Rectal smooth muscle tissue (tissue), 1 donor: ENCODE data around the gene PLXNA4.

Experiments
- H3K27ac ChIP-seq: one replicate; pipeline ENCODE4 v1.7.0; 2013; ENCODE audit warnings: low read depth, low read length, inconsistent platforms
- H3K27me3 ChIP-seq: one replicate; pipeline ENCODE4 v1.7.0; 2013; ENCODE audit warnings: low read length; ENCODE audit not compliant: control insufficient read depth, insufficient read depth
- H3K36me3 ChIP-seq: one replicate; pipeline ENCODE4 v1.7.0; 2013; ENCODE audit warnings: low read length; ENCODE audit not compliant: control insufficient read depth, insufficient read depth
- H3K4me1 ChIP-seq: one replicate; pipeline ENCODE4 v1.7.0; 2013; ENCODE audit warnings: low read length; ENCODE audit not compliant: control insufficient read depth, insufficient read depth
- H3K4me3 ChIP-seq: one replicate; pipeline ENCODE4 v1.7.0; 2013; ENCODE audit warnings: low read length
- H3K9ac ChIP-seq: one replicate; pipeline ENCODE4 v1.7.0; 2013; ENCODE audit warnings: low read length

Gene PLXNA4

DNA sequence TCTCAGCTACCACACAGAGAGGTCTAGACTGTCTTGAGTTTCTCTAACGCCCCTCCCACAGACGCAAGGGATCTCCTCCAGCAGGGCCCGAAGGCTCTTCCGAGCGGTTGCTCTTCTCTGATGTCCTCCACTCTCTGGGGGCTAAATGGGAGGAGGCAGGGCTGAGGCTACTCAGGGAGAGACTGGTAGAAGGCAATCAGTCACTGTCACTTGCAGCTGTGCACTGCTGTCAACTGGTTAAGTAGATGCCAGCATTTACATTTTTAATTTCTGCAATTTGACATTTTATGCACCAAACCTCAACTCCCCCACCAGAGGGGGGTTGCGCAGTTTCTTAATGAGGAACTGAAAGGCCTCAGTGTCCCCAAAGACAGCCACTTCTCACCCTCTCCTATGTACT, 442.8 kb downstream of the PLXNA4 start:
- Histone ChIP-seq H3K27me3 (no peaks in the 10 kb centered on the region), H3K4me3 (no peak overlapping the region), H3K27ac (no peak overlapping the region), H3K4me1 (no peaks in the 10 kb centered on the region), H3K9ac (no peak overlapping the region), H3K36me3 (no peaks in the 10 kb centered on the region)

DNA sequence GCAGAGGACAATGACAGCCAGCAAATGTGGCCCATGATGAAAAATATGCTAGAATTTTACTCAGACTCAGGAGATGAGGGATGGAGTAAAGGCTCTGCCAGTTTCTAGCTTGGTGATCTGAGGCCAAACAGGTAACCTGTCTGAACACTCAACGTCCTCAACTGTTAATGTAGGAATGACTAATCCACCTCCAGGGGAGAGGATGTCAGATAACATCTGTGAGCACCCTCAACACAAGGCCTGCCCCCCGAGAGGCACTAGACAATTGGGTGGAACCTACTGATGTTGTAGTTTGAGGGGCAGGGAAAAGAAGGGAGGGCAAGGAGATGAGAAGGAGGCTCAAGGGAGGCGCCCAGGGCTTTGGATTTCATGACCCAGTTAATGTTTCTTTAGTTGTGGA, 445.1 kb downstream of the PLXNA4 start:
- Histone ChIP-seq H3K4me3 (no peak overlapping the region), H3K36me3 (no peaks in the 10 kb centered on the region)

DNA sequence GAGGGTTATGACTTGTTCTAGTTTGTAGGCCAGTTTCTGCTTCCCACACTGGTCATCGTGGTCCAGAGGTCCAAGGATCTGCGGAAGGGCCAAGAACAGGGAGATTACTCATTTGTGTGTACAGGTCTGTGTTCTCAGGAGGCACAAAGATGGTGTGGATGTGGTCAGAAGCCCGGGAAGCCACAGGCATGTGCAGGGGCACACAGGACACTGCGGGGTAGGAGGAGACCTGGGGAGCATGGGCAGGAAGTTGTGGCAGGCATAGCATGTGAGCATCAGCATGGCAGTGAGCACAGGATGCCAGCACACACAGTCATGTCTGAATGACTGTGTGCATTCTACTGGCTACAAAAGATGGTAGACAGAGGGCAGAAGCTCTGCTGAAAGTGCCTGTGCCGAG, 445.8 kb downstream of the PLXNA4 start:
- Histone ChIP-seq H3K4me1 (no peaks in the 10 kb centered on the region), H3K27ac (no peak overlapping the region), H3K27me3 (no peaks in the 10 kb centered on the region), H3K36me3 (no peaks in the 10 kb centered on the region), H3K4me3 (no peak overlapping the region), H3K9ac (no peak overlapping the region)

More for the DNA sequence above, 445.1 kb downstream of the PLXNA4 start:
- H3K27ac ChIP-seq, result no peak overlapping the region
- H3K27me3 ChIP-seq, result no peaks in the 10 kb centered on the region
- H3K9ac ChIP-seq, result no peak overlapping the region
- no peaks in the 10 kb centered on the region for H3K4me1 ChIP-seq

DNA sequence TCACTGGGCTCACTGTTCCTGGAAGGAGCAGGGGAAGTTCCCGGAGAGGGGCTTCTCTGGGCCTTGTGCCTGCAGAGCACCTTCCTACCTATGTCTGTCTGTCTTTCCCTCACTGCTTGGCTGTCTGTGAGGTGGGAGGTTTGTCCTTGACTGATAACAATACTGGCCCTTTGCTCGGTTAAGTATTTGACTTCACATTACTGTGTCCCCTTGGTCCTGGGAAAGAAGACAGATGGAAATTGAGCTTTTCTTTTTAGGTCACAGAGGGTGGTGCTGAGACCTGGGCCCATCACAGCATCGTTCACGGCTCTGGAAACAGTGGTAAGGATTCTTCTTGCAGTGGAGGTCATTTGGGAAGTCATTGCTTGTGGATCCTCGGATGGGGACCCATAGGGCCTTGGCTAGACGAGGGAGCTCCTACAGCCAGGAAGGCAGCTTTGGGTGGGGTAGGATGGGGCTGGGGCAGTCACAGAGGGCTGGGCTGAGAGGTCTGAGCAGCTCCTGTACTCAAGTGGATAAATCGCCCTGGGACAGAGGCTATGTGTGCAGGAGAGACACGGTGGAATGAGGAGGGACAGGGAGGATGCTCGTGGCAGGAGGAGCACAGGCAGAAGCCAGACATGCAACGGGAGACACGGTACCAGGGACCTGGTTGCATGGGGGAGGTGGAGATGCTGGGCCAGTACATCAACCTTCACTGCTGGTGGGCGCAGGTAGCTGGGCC, 450.2 kb downstream of the PLXNA4 start:
- H3K9ac ChIP-seq, result no peak overlapping the region
- no peak overlapping the region for H3K4me3 ChIP-seq
- no peaks in the 10 kb centered on the region for H3K36me3 ChIP-seq
- no peaks in the 10 kb centered on the region for H3K4me1 ChIP-seq
- no peak overlapping the region for H3K27ac ChIP-seq
- no peaks in the 10 kb centered on the region for H3K27me3 ChIP-seq

DNA sequence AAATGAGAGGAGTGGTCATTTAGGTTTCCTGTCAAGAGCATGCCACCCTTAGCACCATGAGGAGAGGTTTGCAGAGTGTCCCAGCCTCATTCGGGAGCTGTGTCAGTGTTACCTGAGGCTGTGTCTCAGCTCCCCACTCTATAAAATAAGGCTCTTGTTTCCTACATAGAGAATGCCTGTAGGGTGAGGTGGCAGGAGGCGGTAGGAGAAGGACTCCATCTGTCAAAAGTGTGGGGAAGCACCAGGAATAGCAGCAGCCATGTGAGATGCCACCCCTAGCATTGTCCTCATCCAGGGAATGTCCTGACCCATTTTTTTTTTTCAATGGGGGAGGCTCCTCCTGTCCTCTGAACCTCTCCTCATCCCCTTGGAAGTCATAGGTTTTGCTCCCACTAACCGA, 451.2 kb downstream of the PLXNA4 start:
- H3K27ac ChIP-seq, result no peak overlapping the region
- H3K9ac ChIP-seq, result no peak overlapping the region
- no peaks in the 10 kb centered on the region for H3K36me3 ChIP-seq
- H3K4me3 ChIP-seq, result no peak overlapping the region
- no peaks in the 10 kb centered on the region for H3K27me3 ChIP-seq
- no peaks in the 10 kb centered on the region for H3K4me1 ChIP-seq

DNA sequence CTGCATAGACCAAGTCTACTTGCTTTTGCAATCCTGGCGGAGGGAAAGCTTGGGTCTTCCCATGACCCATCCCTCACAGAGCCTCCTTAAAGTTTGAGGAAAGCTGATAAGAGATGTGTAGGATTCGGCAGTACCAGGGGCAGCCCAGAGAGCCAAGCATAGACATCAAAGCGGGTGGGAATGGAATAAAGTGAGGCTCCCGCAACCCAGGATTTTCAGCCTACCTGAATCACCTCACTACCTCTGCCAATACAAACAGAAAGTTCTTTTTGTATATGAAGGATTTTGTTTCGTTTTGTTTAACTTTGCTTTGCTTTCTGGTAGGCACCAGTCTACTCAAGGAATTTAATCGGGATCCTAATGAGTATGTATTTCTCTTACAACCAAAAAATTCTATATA, 451.7 kb downstream of the PLXNA4 start:
- H3K4me1 ChIP-seq, result no peaks in the 10 kb centered on the region
- no peaks in the 10 kb centered on the region for H3K27me3 ChIP-seq
- H3K36me3 ChIP-seq, result no peaks in the 10 kb centered on the region
- H3K27ac ChIP-seq, result no peak overlapping the region
- H3K9ac ChIP-seq, result no peak overlapping the region
- no peak overlapping the region for H3K4me3 ChIP-seq

DNA sequence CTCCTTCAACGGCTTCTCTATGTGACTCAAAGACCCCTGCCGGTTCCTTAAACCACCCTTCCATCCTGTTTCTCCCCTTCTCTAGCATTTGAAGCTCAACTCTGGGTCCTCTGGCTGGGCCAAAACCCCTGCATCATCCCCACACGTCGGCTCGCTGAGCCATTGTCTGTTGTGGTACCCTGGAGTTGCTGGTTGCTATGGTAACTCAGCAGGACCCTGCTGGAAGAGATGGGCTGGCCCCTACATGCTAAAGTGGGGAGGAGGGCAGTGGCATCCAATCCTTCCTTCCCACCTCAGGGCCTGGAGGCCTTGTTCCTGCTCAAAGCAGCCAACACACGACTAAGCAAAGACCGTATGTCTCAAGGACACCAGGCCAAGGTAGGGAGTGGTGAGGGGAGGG, 452.5 kb downstream of the PLXNA4 start:
- H3K27ac ChIP-seq, result no peak overlapping the region
- no peak overlapping the region for H3K9ac ChIP-seq
- H3K27me3 ChIP-seq, result no peaks in the 10 kb centered on the region
- no peaks in the 10 kb centered on the region for H3K36me3 ChIP-seq
- H3K4me1 ChIP-seq, result no peaks in the 10 kb centered on the region
- no peak overlapping the region for H3K4me3 ChIP-seq

DNA sequence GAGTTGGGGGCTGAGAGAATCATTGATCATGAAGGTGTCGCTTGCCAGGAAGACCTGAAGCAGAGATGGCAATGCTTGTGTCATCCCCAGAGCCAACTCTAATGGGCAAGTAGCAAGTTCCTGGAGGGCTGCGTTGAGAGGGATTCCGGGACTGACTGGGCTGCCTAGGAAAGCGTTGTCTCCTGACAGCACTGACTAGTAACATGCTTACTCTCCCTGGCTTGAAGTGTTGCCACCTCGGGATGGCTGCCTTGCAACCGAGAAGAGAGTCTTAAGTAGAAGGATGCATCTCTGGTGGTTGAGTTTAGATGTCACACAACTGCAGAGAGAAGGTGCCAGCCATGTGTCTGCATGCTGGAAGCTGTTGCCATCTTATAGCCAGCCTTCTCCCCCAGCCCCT, 453.4 kb downstream of the PLXNA4 start:
- Histone ChIP-seq H3K4me1 (no peaks in the 10 kb centered on the region), H3K27ac (no peak overlapping the region), H3K9ac (no peak overlapping the region), H3K4me3 (no peak overlapping the region), H3K36me3 (no peaks in the 10 kb centered on the region), H3K27me3 (no peaks in the 10 kb centered on the region)

DNA sequence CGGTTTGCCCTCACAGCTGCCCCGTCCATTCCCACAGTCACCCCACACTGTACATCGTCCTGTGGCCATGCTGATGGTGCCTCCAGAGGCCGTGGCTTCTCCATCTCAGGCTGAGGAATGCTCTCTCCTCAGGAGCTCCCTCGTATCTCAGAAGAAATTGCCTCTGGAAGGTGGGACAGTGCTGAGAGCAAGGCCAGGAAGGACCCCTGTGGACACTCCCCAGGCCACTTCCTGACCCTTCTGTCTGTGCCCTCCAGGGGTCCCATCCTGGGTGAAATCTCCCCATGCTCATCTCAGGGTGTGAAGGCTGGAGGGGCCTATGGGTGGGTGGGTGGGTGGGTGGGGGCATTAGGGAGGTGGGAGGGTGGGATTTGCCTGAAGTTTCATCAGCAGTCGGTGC, 454.3 kb downstream of the PLXNA4 start:
- Histone ChIP-seq H3K4me3 (no peak overlapping the region), H3K27ac (no peak overlapping the region), H3K4me1 (no peaks in the 10 kb centered on the region), H3K36me3 (no peaks in the 10 kb centered on the region), H3K27me3 (no peaks in the 10 kb centered on the region), H3K9ac (no peak overlapping the region)

DNA sequence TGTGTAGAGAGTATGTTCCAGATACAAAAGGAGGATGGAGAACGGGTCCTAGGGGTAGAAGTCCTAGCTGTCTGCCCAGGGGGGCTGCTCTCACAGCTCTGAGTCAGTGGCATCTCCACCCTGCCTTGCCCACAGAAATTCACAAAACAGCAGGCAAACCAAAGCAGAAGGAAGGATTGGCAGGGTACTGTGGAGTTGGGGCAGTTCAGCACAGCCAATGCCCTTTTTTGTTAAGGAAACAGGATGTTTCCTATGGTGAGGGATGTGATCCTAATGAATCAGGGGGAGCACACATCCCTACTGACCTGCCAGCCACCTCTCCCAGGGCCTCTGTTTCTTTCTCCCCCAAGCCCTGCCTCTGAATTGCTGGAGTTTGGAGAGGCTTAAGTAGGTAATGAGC, 457.6 kb downstream of the PLXNA4 start:
- H3K4me3 ChIP-seq, result no peak overlapping the region
- H3K27ac ChIP-seq, result no peak overlapping the region
- no peak overlapping the region for H3K9ac ChIP-seq
- H3K36me3 ChIP-seq, result no peaks in the 10 kb centered on the region
- H3K4me1 ChIP-seq, result no peaks in the 10 kb centered on the region
- no peaks in the 10 kb centered on the region for H3K27me3 ChIP-seq

DNA sequence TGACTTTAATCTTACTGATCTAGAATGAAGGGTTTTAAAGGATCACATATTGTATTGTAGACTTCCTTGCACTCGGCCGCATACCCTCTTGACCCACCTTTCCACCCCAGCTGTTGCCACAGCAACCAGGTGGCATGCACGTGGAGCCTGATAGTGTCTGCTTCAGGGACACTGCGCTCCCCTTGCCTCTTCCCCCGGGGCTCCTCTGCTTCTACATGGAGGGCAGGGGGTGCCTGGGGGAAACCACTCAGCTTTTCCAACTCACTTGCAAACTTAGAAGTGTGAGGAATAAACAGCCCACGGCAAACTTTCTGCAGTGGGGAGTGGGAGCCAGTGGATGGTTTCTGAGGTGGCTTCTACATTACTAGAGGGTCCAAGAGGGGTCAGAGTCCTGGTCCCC, 458.6 kb downstream of the PLXNA4 start:
- no peaks in the 10 kb centered on the region for H3K36me3 ChIP-seq
- H3K4me3 ChIP-seq, result no peak overlapping the region
- no peaks in the 10 kb centered on the region for H3K4me1 ChIP-seq
- no peak overlapping the region for H3K27ac ChIP-seq
- H3K9ac ChIP-seq, result no peak overlapping the region
- H3K27me3 ChIP-seq, result no peaks in the 10 kb centered on the region

DNA sequence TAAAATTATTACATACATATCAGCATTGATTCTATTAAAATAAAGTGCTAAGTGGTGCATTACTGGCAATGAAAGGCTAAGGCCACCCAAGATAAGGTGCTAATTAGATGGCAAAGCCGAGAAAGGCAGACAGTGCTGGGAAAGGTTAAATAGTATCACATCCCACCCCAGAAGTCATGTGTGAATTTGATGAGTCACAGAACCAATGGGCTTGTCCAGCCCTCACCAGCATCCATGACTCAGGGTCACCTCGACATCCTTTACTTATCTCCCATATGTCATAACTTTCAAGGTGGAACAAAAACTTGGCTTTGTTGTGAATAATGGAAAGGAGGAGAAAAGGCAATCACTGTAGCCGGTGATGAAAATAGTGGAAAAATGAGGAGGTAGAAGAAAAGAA, 459.1 kb downstream of the PLXNA4 start:
- H3K27ac ChIP-seq, result no peak overlapping the region
- no peaks in the 10 kb centered on the region for H3K27me3 ChIP-seq
- no peak overlapping the region for H3K4me3 ChIP-seq
- no peaks in the 10 kb centered on the region for H3K4me1 ChIP-seq
- no peak overlapping the region for H3K9ac ChIP-seq
- no peaks in the 10 kb centered on the region for H3K36me3 ChIP-seq

DNA sequence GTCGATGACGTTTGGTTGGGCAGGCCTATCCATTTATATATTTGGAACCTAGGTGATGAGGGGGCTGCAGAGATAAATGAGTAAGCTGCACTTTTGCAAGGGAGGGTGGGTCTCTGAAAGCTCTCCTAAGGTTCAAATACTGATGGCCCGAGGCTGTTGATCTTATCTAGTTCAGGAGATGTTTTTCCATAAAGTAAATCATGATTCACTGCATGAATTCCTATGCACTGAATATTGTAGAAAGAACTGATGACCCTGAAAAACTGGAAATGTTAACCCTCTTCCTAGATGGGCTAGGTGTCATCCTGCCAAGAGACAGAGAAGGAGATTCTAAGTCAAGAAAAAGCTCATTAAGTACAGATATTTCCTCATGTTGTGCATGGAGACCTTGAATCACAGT, 459.9 kb downstream of the PLXNA4 start:
- Histone ChIP-seq H3K4me3 (no peak overlapping the region), H3K36me3 (no peaks in the 10 kb centered on the region), H3K27ac (no peak overlapping the region), H3K9ac (no peak overlapping the region), H3K4me1 (no peaks in the 10 kb centered on the region), H3K27me3 (no peaks in the 10 kb centered on the region)
